ENCODE measurements around the gene TCF12.

TCF12 gene

DNA sequence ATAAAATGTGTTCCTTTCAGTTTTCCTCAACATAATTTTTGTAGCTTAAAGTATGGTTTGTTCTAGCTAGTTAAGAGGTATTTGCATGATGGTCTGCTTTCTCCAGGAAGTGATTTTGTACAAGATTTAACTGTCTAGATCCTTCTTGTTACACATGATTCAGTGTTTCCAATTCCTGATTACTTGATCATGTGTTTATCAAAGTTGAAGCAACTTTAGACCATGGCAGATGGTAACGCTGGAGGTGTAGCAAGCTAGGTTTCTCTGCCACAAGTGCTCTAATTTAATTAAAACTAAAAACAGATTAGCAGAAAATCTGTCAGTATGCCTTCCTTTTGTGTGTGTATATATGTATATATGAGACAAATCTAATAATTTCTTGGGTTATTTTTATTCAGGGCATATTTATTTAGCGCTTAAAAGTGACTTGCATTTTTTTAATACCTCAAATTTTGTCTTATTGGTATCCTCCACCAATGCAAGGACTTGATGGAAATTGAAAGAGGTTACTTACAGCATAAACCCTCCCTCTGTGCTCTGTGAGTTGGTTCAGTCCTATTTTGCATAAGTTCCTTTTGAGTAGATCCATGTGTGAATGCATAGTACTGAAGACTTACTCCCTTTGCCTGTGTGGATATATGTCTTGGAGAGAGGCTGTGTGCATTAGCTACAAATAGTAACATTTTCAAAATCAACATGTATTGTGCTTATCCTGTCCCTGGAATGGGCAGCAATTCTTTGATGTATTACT lies 300.6 kb downstream of the TCF12 start:
- DNase-seq (ENCODE audit: low read depth): no peak

- DNase-seq (ENCODE audit: low read depth): no peak
Measured at GRCh38 chr15:57220205-57220604, 301.8 kb downstream of the TCF12 start.

GRCh38 chr15:57221134-57221533 lies 302.7 kb downstream of the TCF12 start:
- DNase-seq (ENCODE audit: low read depth): no peak

- no peak for DNase-seq (ENCODE audit: low read depth)
Measured at GRCh38 chr15:57223345-57223744, 304.9 kb downstream of the TCF12 start.

GRCh38 chr15:57223887-57224286 lies 305.4 kb downstream of the TCF12 start:
- DNase-seq (ENCODE audit: low read depth): no peak

DNA sequence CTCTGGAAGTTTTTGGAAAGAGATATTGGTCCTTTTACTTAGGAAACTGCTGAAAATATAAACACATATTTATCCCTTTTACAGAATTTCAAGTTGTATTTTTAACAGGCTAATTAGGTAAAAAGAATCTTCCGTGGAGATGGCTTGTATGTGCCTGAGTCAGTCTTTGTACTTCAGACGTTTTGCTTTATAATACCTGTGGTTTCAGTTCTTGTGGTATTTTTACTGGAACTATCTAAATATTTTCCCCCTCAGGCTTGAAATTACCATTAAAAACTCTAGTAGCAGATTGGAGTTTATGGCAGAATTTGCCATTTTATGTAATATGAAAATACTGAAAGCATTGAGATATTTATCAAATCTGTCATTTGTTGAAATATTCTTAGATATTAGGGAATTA lies 306.2 kb downstream of the TCF12 start:
- DNase-seq (ENCODE audit: low read depth): no peak

DNA sequence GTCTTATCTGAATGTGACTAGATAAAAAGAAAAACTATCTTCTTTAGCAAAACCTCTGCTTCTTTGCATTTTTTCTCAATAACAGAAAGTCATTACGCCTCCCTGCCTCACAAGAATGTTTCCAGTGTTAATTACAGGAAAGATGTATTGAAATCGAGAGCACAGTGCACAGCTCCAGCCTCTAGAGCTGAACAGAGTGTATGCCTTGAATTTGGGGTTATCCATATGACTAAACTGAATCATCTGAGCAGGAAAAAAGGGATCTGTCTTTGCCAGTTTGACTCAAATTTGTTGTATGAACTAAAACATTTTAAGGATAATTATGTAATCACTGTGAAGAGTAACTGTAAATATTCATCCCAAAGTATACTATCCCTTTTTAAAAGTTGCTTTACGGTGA lies 308.7 kb downstream of the TCF12 start:
- no peak for DNase-seq (ENCODE audit: low read depth)

GRCh38 chr15:57227899-57228298 lies 309.5 kb downstream of the TCF12 start:
- no peak for DNase-seq (ENCODE audit: low read depth)

GRCh38 chr15:57228395-57228794 lies 310.0 kb downstream of the TCF12 start:
- no peak for DNase-seq (ENCODE audit: low read depth)

GRCh38 chr15:57229051-57229450 lies 310.6 kb downstream of the TCF12 start:
- no peak for DNase-seq (ENCODE audit: low read depth)

DNA sequence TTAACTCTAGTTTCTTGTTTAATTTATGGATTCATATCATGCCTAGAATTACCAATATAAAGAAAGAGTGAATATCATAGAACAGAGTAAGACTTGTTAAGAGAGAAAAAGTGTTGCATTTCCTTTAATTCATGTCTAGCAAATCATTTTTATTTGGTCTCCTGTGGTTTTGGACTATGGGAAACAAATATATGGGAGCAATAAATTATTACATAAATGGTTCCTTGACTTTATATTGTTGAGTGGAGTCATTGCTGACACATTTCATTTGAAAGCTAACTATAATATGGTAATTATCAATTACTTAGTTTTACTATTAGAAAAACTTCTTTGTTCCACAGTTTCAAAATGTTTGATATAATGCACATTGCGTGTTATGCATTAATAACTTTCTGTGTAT lies 313.1 kb downstream of the TCF12 start:
- no peak for DNase-seq (ENCODE audit: low read depth)

- no peak for DNase-seq (ENCODE audit: low read depth)
Measured at GRCh38 chr15:57234156-57234555, 315.7 kb downstream of the TCF12 start.

- no peak for DNase-seq (ENCODE audit: low read depth)
Measured at GRCh38 chr15:57235186-57235585, 316.7 kb downstream of the TCF12 start.

GRCh38 chr15:57235873-57236272 lies 317.4 kb downstream of the TCF12 start:
- no peak for DNase-seq (ENCODE audit: low read depth)

DNA sequence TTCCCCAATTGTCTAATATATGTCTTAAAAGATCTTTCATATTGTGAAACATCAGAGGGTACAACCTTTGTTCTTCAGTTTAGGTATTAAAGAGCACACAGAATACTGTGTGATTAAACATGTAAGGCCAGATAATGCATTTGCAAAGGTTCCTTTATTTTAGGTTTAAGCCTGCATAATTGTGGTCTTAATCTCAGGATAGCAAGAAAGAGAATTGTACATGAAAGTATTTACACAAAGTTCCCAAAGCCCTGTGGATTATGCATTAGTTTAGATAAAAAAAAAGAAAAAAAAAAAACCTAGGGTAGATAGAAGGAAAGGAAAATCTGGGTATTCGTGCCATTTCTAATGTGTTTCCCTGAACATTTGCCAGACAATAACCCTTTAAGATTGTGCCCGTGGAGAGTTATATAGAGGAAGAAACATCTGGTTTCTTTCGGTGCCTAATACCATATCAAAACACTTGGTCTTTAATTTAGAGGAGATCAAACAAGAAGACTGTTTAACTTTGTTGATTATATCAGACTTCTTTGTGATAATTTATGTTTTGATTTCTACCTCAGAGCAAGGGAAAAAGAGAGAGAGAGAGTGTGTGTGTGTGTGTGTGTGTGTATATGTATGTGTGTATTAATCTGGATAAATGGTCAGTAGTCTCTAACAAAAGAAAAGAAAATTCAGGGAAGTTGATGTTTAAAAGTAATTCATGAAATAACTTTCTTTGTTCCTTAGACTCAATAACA lies 318.3 kb downstream of the TCF12 start:
- DNase-seq (ENCODE audit: low read depth): no peak

GRCh38 chr15:57237301-57237642 lies 318.8 kb downstream of the TCF12 start:
- no peak for DNase-seq (ENCODE audit: low read depth)

GRCh38 chr15:57237676-57238075 lies 319.2 kb downstream of the TCF12 start:
- DNase-seq (ENCODE audit: low read depth): no peak

DNA sequence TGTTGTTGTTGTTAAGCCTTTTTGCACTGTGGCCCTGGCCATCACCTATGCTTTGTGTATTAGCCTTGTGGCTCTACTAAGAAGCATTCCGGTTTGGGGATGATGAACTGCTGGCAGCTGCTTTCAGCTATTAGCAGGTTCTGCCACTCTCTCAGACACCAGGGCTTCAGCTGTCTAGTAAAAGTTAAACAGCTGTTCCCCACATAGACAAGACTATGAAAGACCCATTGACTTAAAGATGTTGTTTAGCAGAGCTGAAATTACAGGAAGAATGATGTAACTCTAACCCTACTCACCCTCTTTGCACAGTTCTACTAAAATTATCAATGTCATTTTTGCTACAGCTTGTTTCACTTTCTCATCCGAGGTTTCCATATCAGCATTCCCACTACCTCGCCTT lies 326.7 kb downstream of the TCF12 start:
- DNase-seq (ENCODE audit: low read depth): no peak

DNA sequence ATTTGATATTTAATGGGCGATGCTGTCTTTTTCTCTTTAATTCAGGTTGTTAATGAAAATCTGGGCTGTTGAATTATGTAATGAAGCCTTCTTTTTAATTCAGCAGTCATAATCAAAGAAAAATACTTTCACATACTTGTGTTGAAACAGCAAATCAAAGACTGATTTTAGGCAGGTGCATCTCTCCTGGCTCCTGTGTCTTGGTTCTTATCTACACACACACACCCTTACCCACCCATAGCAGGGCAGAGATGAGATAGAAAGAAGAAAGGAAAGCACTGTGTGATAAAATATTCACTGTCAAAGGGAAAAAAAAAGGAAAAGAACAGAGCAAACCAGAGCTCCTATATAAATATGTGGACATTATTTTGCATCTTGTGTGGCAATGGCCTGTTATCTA lies 327.3 kb downstream of the TCF12 start:
- no peak for DNase-seq (ENCODE audit: low read depth)

DNA sequence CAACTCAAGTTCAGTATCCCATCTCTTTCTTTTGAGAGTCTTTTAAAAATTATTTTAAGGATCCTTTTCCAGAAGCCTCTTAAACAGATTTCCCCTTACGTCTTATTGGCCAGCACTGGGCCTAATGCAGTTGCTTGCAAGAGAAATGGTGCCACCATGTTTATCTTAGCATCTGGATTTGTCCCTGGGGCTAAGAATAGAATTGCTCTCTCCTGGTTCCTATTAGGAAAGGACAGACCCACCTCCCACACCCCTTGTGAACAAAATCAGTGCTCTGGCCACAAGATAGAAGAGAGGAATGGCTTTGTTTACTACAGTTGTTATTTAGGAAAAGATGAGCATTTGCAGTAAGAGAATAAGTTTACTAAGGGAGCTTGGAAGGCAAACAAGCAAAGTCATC lies 329.6 kb downstream of the TCF12 start:
- no peak for DNase-seq (ENCODE audit: low read depth)

DNA sequence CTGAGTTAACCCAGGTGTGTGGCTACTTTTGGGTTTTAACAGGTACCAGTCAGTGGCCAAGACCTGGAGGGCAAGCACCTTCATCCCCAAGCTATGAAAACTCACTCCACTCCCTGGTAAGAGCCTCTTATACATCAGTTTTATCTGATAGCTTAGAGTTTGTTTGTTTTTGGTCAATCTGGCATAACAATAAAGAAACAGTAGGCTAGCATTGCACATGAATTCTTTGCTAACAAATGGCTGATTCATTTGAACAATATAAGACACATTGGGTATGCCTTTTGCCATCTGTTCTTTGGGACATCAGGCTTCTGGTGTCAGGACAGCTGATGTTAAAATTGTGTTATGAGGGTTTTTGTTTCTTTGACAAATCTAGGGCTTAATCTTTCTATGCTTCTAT lies 332.9 kb downstream of the TCF12 start:
- DNase-seq (ENCODE audit: low read depth): no peak

DNA sequence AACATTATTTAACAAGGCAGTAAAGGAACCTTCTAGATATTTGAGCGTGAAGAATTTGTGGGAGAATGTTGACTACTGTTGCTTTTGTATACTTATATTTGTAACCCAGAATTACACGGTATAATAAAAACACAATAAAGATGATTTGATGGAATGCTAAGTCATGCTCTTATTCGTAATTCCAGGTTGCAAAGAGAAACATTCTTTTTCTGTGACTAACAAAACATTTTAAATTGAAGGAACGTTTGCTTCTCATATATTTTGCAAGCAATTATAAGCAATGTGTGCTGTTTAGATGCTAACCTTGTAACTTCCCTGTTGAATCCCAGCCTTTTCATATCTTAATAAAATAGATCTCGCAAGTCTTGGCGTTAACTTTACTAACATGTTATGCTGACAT lies 333.5 kb downstream of the TCF12 start:
- DNase-seq (ENCODE audit: low read depth): no peak

GRCh38 chr15:57253082-57253481 lies 334.6 kb downstream of the TCF12 start:
- no peak for DNase-seq (ENCODE audit: low read depth)

DNA sequence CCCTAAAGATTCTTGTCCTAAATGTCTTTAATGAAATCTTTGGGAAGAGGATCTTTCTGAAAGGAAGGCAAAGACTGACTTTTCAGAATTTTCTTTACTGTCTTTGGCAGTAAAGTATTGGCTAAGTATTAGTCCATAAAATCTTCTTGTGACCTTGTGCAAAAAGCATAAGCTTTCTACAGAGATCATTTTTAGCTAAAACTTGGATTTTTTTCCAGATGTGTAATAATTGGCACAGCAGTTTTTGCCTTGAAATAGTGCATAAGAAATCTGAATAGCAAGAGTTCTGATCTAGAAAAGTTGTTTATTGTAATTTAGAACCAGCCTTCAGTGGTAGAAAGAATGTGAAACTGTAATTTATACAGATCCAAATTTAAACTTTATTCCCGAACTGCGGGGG lies 335.1 kb downstream of the TCF12 start:
- DNase-seq (ENCODE audit: low read depth): no peak

All from stimulated activated CD8-positive, alpha-beta memory T cell treated with anti-CD3 and anti-CD28 coated beads, Interleukin-15, amount 100 ng/mL, for 24 hours (primary cell).